OCI-LY1 (cell line): ENCODE measurements around the gene CREB3L1.

Experiments used
- H2AFZ ChIP-seq: fragments of 200-600 bp; sonication (generic), shearing (Covaris generic); 2 replicates; pipeline ENCODE4 v1.6.0; 2014; ENCODE audit warnings: antibody characterized with exemption, mild to moderate bottlenecking, low read length
- H3F3A ChIP-seq: fragments of 200-600 bp; sonication (generic), shearing (Covaris generic); 2 replicates; pipeline ENCODE4 v1.6.0; 2014; ENCODE audit warnings: mild to moderate bottlenecking, antibody characterized with exemption, low read length, moderate library complexity; ENCODE audit not compliant: insufficient read depth
- H3K27ac ChIP-seq: fragments of 200-600 bp; sonication (generic); 2 replicates; pipeline ENCODE4 v1.5.1; 2014; ENCODE audit warnings: low read length, mixed run types, mild to moderate bottlenecking, low read depth; ENCODE audit not compliant: poor library complexity, severe bottlenecking
- H3K27me3 ChIP-seq: fragments of 200-600 bp; sonication (generic); 2 replicates; pipeline ENCODE4 v1.6.0; 2014; ENCODE audit warnings: antibody characterized with exemption, mild to moderate bottlenecking, low read length, moderate library complexity; ENCODE audit not compliant: insufficient read depth
- H3K36me3 ChIP-seq: fragments of 200-600 bp; sonication (generic); 2 replicates; pipeline ENCODE4 v1.6.1; 2014; ENCODE audit warnings: mild to moderate bottlenecking, antibody characterized with exemption, low read length, moderate library complexity, mixed read lengths; ENCODE audit not compliant: insufficient read depth
- H3K4me1 ChIP-seq: fragments of 200-600 bp; sonication (generic); 2 replicates; pipeline ENCODE4 v1.5.1; 2014; ENCODE audit warnings: mild to moderate bottlenecking, low read length, moderate library complexity; ENCODE audit not compliant: insufficient read depth, severe bottlenecking
- H3K4me2 ChIP-seq: fragments of 200-600 bp; sonication (generic), shearing (Covaris generic); 2 replicates; pipeline ENCODE4 v1.6.1; 2014; ENCODE audit warnings: low read length
- H3K4me3 ChIP-seq: fragments of 200-600 bp; sonication (generic); 2 replicates; pipeline ENCODE4 v1.5.1; 2014; ENCODE audit warnings: low read length, low read depth, mild to moderate bottlenecking, mixed read lengths; ENCODE audit not compliant: poor library complexity, severe bottlenecking
- H3K79me2 ChIP-seq: fragments of 200-600 bp; shearing (Covaris generic); 2 replicates; pipeline ENCODE4 v1.6.1; 2016; ENCODE audit warnings: mixed run types, low read length, mixed read lengths; ENCODE audit not compliant: insufficient read depth
- H3K9ac ChIP-seq: fragments of 200-600 bp; sonication (generic), shearing (Covaris generic); 2 replicates; pipeline ENCODE4 v1.6.1; 2014; ENCODE audit warnings: mild to moderate bottlenecking, low read length, mixed read lengths
- H3K9me2 ChIP-seq: fragments of 200-600 bp; sonication (generic), shearing (Covaris generic); 2 replicates; pipeline ENCODE4 v1.6.1; 2014; ENCODE audit warnings: low read depth, mild to moderate bottlenecking, low read length, mixed read lengths
- H3K9me3 ChIP-seq: fragments of 200-600 bp; shearing (Covaris generic); 2 replicates; pipeline ENCODE4 v1.6.1; 2014; ENCODE audit warnings: low read length, mixed read lengths
- H4K20me1 ChIP-seq: fragments of 200-600 bp; sonication (generic), shearing (Covaris generic); 2 replicates; pipeline ENCODE4 v1.6.0; 2016; ENCODE audit warnings: mild to moderate bottlenecking, low read length; ENCODE audit not compliant: insufficient read depth
- EZH2 ChIP-seq: fragments of 200-600 bp; sonication (generic), shearing (Covaris generic); IDR thresholded peaks from 2 replicates; pipeline ENCODE4 v1.8.0; 2017; ENCODE audit warnings: borderline replicate concordance, mixed run types, mild to moderate bottlenecking, antibody characterized with exemption, low read length, moderate library complexity, mixed read lengths
- TF ChIP-seq, protein P1 (sequence below): fragments of 200-600 bp; sonication (generic), shearing (Covaris generic); IDR thresholded peaks from 2 replicates; pipeline ENCODE4 v1.5.1; 2017; ENCODE audit warnings: mild to moderate bottlenecking, antibody characterized with exemption, low read length, moderate library complexity, mixed read lengths

CREB3L1 gene

DNA sequence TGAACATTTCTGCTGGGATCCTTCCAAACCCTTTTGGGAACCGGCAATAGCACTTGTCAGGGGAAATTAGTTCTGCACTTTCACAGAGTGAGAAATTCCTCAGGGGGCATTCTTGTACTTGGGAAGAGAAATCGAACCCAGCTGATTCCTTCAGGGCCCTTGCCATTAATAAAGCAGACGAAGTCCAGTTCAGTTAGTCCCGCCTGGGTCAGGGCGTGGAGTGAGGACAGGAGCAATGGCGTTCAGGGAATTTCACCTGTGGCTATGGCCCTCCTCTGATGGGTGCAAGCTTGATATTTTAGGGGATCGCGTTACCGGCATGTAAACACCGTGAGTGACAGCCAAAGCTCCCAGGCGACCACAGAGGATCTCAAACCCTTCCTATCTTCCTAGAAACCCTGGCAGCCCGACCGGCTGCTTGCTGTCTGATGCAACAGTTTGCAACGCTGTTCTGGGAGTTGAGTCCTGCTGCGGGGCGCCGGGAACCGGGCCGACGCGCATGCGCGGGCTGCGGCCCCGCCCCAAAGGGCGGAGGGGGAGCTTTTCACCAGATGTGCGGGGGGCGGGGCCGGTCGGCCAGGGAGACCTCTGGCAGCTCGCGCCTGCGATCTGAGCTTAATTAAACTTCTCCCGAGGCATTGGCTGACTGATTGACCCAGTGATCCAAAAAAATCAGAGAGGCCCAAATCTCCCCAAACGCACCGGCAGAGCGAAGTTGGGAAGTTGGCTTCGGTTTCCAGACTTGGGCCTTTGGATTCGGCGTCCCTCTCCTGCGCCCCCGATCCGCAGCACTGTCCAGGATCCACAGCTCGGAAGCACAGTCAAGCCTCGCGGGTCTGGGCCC lies 34.3 kb upstream of the CREB3L1 start:
- no peaks in the 10 kb centered on the region for H3K27me3 ChIP-seq
- H2AFZ ChIP-seq, result peak overlapping the region; percentile 54
- no peaks in the 10 kb centered on the region for H3K9me3 ChIP-seq
- H3K9ac ChIP-seq, result peak overlapping the region; percentile 58
- H3K36me3 ChIP-seq, result no peaks in the 10 kb centered on the region
- H3K9me2 ChIP-seq, result no peaks in the 10 kb centered on the region
- peak overlapping the region; percentile 93 for H3K4me2 ChIP-seq
- H4K20me1 ChIP-seq, result no peaks in the 10 kb centered on the region
- H3K27ac ChIP-seq, result no peak overlapping the region
- H3K79me2 ChIP-seq, result no peaks in the 10 kb centered on the region
- no peaks in the 10 kb centered on the region for H3F3A ChIP-seq
- H3K4me3 ChIP-seq, result peak overlapping the region; percentile 65
- TF ChIP-seq, protein P1, sequence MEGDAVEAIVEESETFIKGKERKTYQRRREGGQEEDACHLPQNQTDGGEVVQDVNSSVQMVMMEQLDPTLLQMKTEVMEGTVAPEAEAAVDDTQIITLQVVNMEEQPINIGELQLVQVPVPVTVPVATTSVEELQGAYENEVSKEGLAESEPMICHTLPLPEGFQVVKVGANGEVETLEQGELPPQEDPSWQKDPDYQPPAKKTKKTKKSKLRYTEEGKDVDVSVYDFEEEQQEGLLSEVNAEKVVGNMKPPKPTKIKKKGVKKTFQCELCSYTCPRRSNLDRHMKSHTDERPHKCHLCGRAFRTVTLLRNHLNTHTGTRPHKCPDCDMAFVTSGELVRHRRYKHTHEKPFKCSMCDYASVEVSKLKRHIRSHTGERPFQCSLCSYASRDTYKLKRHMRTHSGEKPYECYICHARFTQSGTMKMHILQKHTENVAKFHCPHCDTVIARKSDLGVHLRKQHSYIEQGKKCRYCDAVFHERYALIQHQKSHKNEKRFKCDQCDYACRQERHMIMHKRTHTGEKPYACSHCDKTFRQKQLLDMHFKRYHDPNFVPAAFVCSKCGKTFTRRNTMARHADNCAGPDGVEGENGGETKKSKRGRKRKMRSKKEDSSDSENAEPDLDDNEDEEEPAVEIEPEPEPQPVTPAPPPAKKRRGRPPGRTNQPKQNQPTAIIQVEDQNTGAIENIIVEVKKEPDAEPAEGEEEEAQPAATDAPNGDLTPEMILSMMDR, result no peak
- TF ChIP-seq EZH2, result no peak
- peaks cover 19% of the 10 kb centered on the region for H3K4me1 ChIP-seq

DNA sequence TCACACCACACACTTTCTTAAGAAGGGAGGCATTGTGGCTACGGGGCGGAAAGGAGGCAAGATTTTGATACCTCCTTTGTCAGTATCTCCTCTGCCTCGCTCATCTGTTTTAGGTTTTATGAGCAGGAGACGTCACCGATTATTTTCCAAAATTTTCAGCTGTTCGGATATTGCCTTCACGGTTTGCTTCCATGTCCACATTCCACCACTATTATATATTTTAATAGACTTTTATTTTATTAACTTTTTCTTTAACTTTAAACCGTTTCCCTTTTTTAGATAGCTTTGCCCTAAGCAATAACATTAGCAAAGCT lies 33.7 kb upstream of the CREB3L1 start:
- Histone ChIP-seq H2AFZ (no peak overlapping the region), H3K79me2 (no peaks in the 10 kb centered on the region), H3K9me3 (no peaks in the 10 kb centered on the region), H3K9ac (peak overlapping the region; percentile 50; the same call in 1 of the 2 replicates), H3K4me2 (peak overlapping the region; percentile 93), H3K4me1 (peaks cover 13% of the 10 kb centered on the region), H3K4me3 (peak overlapping the region; percentile 65), H3K9me2 (no peaks in the 10 kb centered on the region), H3K27ac (no peak overlapping the region), H3K27me3 (no peaks in the 10 kb centered on the region), H3F3A (no peaks in the 10 kb centered on the region), H4K20me1 (no peaks in the 10 kb centered on the region), H3K36me3 (no peaks in the 10 kb centered on the region)
- TF ChIP-seq, protein P1, result no peak
- TF ChIP-seq EZH2, result no peak

DNA sequence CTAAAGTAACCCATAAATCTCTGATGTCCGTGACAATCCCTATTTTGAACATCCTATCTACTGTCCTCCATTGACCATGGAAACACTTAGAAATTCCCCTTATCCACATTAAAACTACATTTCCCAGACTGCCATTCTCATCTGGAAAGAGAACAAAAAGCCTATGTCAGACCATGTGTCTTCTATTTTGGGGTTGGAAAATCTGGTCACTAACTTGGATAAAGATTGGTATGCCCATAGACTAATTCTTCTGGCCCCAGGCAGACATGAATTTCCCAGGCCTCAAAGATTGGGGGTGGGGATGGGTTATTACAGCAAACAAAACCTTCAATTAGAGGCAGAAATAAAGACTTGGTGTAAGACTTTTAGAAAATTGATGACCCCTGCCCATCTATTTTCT lies 30.9 kb upstream of the CREB3L1 start:
- Histone ChIP-seq H3K36me3 (no peaks in the 10 kb centered on the region), H3F3A (no peaks in the 10 kb centered on the region), H3K9ac (no peak overlapping the region), H3K27ac (no peak overlapping the region), H4K20me1 (no peaks in the 10 kb centered on the region), H3K4me2 (no peak overlapping the region), H3K4me3 (no peak overlapping the region), H3K4me1 (peaks cover 10% of the 10 kb centered on the region), H3K79me2 (no peaks in the 10 kb centered on the region), H3K9me3 (no peaks in the 10 kb centered on the region), H3K27me3 (peaks cover 5% of the 10 kb centered on the region; the same call in 1 of the 2 replicates), H2AFZ (no peak overlapping the region), H3K9me2 (no peaks in the 10 kb centered on the region)
- TF ChIP-seq, protein P1, result no peak
- no peak for TF ChIP-seq EZH2
